ENCODE data around the gene FGF10. TPM values are rescaled to one million over a fixed set of nuclear protein-coding genes. Genes with fewer than 3 reads are reported as not detected.

FGF10 gene
- total RNA-seq, 1 donor from 2014 or later = not detected

GRCh38 chr5:44398382-44398781 lies 9.2 kb upstream of the FGF10 start:
- no peaks in the 10 kb centered on the region for H3K4me1 Mint-ChIP-seq (ENCODE audit: unreplicated experiment)
- no peaks in the 10 kb centered on the region for H3K27me3 Mint-ChIP-seq (ENCODE audit: unreplicated experiment)
- H3K9me3 Mint-ChIP-seq (ENCODE audit: unreplicated experiment) = no peaks in the 10 kb centered on the region
- H3K4me3 Mint-ChIP-seq (ENCODE audit: unreplicated experiment) = no peak overlapping the region
- H3K36me3 Mint-ChIP-seq (ENCODE audit: unreplicated experiment) = no peaks in the 10 kb centered on the region
- H3K27ac Mint-ChIP-seq (ENCODE audit: unreplicated experiment) = no peak overlapping the region
- TF ChIP-seq CTCF (IDR thresholded peaks at IDR 0.05) = no peak
- no peak for DNase-seq (ENCODE audit: extremely low spot score, unreplicated experiment)

- no peak overlapping the region for H3K4me3 Mint-ChIP-seq (ENCODE audit: unreplicated experiment)
- no peak for DNase-seq (ENCODE audit: extremely low spot score, unreplicated experiment)
- no peak overlapping the region for H3K27ac Mint-ChIP-seq (ENCODE audit: unreplicated experiment)
- no peaks in the 10 kb centered on the region for H3K4me1 Mint-ChIP-seq (ENCODE audit: unreplicated experiment)
- H3K27me3 Mint-ChIP-seq (ENCODE audit: unreplicated experiment) = peaks cover 9% of the 10 kb centered on the region
- no peaks in the 10 kb centered on the region for H3K9me3 Mint-ChIP-seq (ENCODE audit: unreplicated experiment)
- no peak for TF ChIP-seq CTCF (IDR thresholded peaks at IDR 0.05)
- no peaks in the 10 kb centered on the region for H3K36me3 Mint-ChIP-seq (ENCODE audit: unreplicated experiment)
Measured at GRCh38 chr5:44396312-44396711, 7.1 kb upstream of the FGF10 start.

- Mint-ChIP-seq H3K4me1 (ENCODE audit: unreplicated experiment) (peaks cover 23% of the 10 kb centered on the region), H3K4me3 (ENCODE audit: unreplicated experiment) (no peak overlapping the region), H3K9me3 (ENCODE audit: unreplicated experiment) (no peaks in the 10 kb centered on the region), H3K27me3 (ENCODE audit: unreplicated experiment) (peaks cover 51% of the 10 kb centered on the region), H3K36me3 (ENCODE audit: unreplicated experiment) (no peaks in the 10 kb centered on the region), H3K27ac (ENCODE audit: unreplicated experiment) (no peak overlapping the region)
- no peak for TF ChIP-seq CTCF (IDR thresholded peaks at IDR 0.05)
- DNase-seq (ENCODE audit: extremely low spot score, unreplicated experiment) = no peak
Measured at GRCh38 chr5:44390351-44390750, 1.1 kb upstream of the FGF10 start.

- H3K4me3 Mint-ChIP-seq (ENCODE audit: unreplicated experiment) = peak overlapping the region; percentile 79
- peaks cover 23% of the 10 kb centered on the region for H3K4me1 Mint-ChIP-seq (ENCODE audit: unreplicated experiment)
- no peaks in the 10 kb centered on the region for H3K9me3 Mint-ChIP-seq (ENCODE audit: unreplicated experiment)
- H3K27ac Mint-ChIP-seq (ENCODE audit: unreplicated experiment) = no peak overlapping the region
- peaks cover 55% of the 10 kb centered on the region for H3K27me3 Mint-ChIP-seq (ENCODE audit: unreplicated experiment)
- no peak for TF ChIP-seq CTCF (IDR thresholded peaks at IDR 0.05)
- H3K36me3 Mint-ChIP-seq (ENCODE audit: unreplicated experiment) = no peaks in the 10 kb centered on the region
- DNase-seq (ENCODE audit: extremely low spot score, unreplicated experiment) = no peak
Measured at GRCh38 chr5:44389823-44390143, 563 bp upstream of the FGF10 start.

- Mint-ChIP-seq H3K4me3 (ENCODE audit: unreplicated experiment) (peak overlapping the region; percentile 79), H3K27me3 (ENCODE audit: unreplicated experiment) (peaks cover 62% of the 10 kb centered on the region), H3K36me3 (ENCODE audit: unreplicated experiment) (no peaks in the 10 kb centered on the region), H3K27ac (ENCODE audit: unreplicated experiment) (no peak overlapping the region), H3K4me1 (ENCODE audit: unreplicated experiment) (peaks cover 23% of the 10 kb centered on the region), H3K9me3 (ENCODE audit: unreplicated experiment) (no peaks in the 10 kb centered on the region)
- TF ChIP-seq CTCF (IDR thresholded peaks at IDR 0.05) = no peak
- no peak for DNase-seq (ENCODE audit: extremely low spot score, unreplicated experiment)
Measured at GRCh38 chr5:44388321-44389089, 715 bp downstream of the FGF10 start.
